A549 (cell line): ENCODE results near the gene LENG8.

Experiments
- BHLHE40 ChIP-seq: IDR thresholded peaks from 2 replicates; pipeline ENCODE4 v1.6.1; 2012; ENCODE audit warnings: low read depth, low read length, inconsistent platforms
- CEBPB ChIP-seq, 2 experiments: fragments of >200 bp in 1 of 2; sonication (Bioruptor Twin) in 1 of 2; formaldehyde crosslinking in 1 of 2; IDR thresholded peaks; 2 replicates each; pipeline ENCODE4 v1.6.1; 2012 to 2016
- CHD2 ChIP-seq: fragments of 150-350 bp; IDR thresholded peaks from 2 replicates; pipeline ENCODE4 v1.6.1; 2014; ENCODE audit warnings: low read length; ENCODE audit not compliant: partially characterized antibody
- EP300 ChIP-seq, 2 experiments: fragments of >200 bp; sonication (Bioruptor Twin); formaldehyde crosslinking; IDR thresholded peaks; 2 replicates in 1 of 2; 3 replicates in 1 of 2; pipeline ENCODE4 v1.6.1; 2016 to 2017
- HDAC2 ChIP-seq: fragments of 200-600 bp; sonication (generic); IDR thresholded peaks from 2 replicates; pipeline ENCODE4 v1.6.1; 2016
- JUNB ChIP-seq: fragments of >200 bp; sonication (Bioruptor Twin); formaldehyde crosslinking; IDR thresholded peaks from 2 replicates; pipeline ENCODE4 v1.6.1; 2016
- NFE2L2 ChIP-seq: fragments of 150-350 bp; conservative IDR thresholded peaks from 2 replicates; pipeline ENCODE4 v1.6.1; 2014; ENCODE audit warnings: low read length
- POLR2A ChIP-seq: IDR thresholded peaks from 2 replicates; pipeline ENCODE4 v1.6.1; 2012; ENCODE audit warnings: mild to moderate bottlenecking, low read length
- SMC3 ChIP-seq: fragments of >200 bp; sonication (Bioruptor Twin); formaldehyde crosslinking; IDR thresholded peaks from 3 replicates; pipeline ENCODE4 v1.6.1; 2018; ENCODE audit warnings: inconsistent platforms
- TF ChIP-seq, protein P1 (sequence below): fragments of >200 bp; sonication (Bioruptor Twin); formaldehyde crosslinking; IDR thresholded peaks from 3 replicates; pipeline ENCODE4 v1.5.1; 2016
- TF ChIP-seq, protein P2 (sequence below): IDR thresholded peaks from 2 replicates; pipeline ENCODE4 v1.6.1; 2012
- TF ChIP-seq, protein P3 (sequence below): fragments of 200-600 bp; sonication (generic); IDR thresholded peaks from 2 replicates; pipeline ENCODE4 v1.6.1; 2016; ENCODE audit warnings: antibody characterized with exemption, mild to moderate bottlenecking, moderate library complexity

DNA sequence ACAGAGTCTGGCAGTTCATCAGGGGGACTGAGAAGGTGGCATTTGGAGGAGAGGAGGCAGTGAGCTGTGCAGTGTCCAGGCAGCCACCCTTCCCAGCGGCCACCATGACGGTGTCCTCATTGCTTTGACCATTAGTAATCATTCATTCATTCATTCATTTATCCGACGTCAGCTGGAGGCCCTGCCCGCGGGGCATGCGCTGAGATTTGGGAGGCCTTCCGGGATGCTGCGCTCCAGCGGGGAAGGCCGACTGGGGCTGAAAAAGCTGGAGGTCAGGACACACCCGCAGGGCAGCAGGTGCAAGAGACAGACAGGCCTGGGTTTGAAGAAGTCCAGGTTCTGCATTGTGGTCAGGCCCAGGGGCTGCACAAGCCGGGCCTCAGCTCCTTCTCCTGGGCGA lies 24.8 kb upstream of the LENG8 start:
- TF ChIP-seq POLR2A (no peak), BHLHE40 (no peak), EP300 (IDR thresholded peaks at IDR 0.05) (no peak), CEBPB (IDR thresholded peaks at IDR 0.05) (no peak), JUNB (no peak), CHD2 (no peak), HDAC2 (no peak), SMC3 (no peak), NFE2L2 (no peak)
- TF ChIP-seq, protein P1, sequence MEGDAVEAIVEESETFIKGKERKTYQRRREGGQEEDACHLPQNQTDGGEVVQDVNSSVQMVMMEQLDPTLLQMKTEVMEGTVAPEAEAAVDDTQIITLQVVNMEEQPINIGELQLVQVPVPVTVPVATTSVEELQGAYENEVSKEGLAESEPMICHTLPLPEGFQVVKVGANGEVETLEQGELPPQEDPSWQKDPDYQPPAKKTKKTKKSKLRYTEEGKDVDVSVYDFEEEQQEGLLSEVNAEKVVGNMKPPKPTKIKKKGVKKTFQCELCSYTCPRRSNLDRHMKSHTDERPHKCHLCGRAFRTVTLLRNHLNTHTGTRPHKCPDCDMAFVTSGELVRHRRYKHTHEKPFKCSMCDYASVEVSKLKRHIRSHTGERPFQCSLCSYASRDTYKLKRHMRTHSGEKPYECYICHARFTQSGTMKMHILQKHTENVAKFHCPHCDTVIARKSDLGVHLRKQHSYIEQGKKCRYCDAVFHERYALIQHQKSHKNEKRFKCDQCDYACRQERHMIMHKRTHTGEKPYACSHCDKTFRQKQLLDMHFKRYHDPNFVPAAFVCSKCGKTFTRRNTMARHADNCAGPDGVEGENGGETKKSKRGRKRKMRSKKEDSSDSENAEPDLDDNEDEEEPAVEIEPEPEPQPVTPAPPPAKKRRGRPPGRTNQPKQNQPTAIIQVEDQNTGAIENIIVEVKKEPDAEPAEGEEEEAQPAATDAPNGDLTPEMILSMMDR, result no peak
- TF ChIP-seq, protein P2, sequence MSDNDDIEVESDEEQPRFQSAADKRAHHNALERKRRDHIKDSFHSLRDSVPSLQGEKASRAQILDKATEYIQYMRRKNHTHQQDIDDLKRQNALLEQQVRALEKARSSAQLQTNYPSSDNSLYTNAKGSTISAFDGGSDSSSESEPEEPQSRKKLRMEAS, result no peak
- TF ChIP-seq, protein P3, sequence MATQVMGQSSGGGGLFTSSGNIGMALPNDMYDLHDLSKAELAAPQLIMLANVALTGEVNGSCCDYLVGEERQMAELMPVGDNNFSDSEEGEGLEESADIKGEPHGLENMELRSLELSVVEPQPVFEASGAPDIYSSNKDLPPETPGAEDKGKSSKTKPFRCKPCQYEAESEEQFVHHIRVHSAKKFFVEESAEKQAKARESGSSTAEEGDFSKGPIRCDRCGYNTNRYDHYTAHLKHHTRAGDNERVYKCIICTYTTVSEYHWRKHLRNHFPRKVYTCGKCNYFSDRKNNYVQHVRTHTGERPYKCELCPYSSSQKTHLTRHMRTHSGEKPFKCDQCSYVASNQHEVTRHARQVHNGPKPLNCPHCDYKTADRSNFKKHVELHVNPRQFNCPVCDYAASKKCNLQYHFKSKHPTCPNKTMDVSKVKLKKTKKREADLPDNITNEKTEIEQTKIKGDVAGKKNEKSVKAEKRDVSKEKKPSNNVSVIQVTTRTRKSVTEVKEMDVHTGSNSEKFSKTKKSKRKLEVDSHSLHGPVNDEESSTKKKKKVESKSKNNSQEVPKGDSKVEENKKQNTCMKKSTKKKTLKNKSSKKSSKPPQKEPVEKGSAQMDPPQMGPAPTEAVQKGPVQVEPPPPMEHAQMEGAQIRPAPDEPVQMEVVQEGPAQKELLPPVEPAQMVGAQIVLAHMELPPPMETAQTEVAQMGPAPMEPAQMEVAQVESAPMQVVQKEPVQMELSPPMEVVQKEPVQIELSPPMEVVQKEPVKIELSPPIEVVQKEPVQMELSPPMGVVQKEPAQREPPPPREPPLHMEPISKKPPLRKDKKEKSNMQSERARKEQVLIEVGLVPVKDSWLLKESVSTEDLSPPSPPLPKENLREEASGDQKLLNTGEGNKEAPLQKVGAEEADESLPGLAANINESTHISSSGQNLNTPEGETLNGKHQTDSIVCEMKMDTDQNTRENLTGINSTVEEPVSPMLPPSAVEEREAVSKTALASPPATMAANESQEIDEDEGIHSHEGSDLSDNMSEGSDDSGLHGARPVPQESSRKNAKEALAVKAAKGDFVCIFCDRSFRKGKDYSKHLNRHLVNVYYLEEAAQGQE, result no peak
